Measurements from ENCODE around the gene PPP1R16B.

PPP1R16B gene

GRCh38 chr20:38774167-38774566, 31.3 kb upstream of the PPP1R16B start:
- Histone ChIP-seq H4K12ac (ENCODE audit: low read depth, low read length) (no peak overlapping the region), H3K79me2 (ENCODE audit: control insufficient read depth, insufficient read depth, low read length, poor library complexity) (no peaks in the 10 kb centered on the region), H3K27ac (ENCODE audit: low read depth, low read length) (no peak overlapping the region), H3K14ac (ENCODE audit: low read length) (no peak overlapping the region), H2BK120ac (ENCODE audit: insufficient read depth, low read length, poor library complexity) (no peak overlapping the region), H3K4me3 (ENCODE audit: low read depth, low read length) (no peak overlapping the region), H3K4me1 (ENCODE audit: control insufficient read depth in 1 of 2, insufficient read depth in 2 of 2, low read length in 2 of 2) (peaks cover 3 to 4% of the 10 kb centered on the region in 2 experiments), H3K9ac (ENCODE audit: low read length) (no peak overlapping the region), H3K9me3 (ENCODE audit: insufficient read depth, low read depth, low read length) (peaks cover 2% of the 10 kb centered on the region), H2AFZ (ENCODE audit: insufficient read depth, low read length, poor library complexity) (no peak overlapping the region), H3K18ac (ENCODE audit: low read length) (no peak overlapping the region), H3K4ac (ENCODE audit: low read depth, low read length) (no peak overlapping the region), H3K23ac (ENCODE audit: low read length) (no peak overlapping the region), H2AK5ac (ENCODE audit: low read length) (no peak overlapping the region), H4K8ac (ENCODE audit: low read depth, low read length) (no peak overlapping the region), H2BK5ac (ENCODE audit: low read depth, low read length, poor library complexity) (no peak overlapping the region), H3K36me3 (ENCODE audit: control insufficient read depth in 1 of 2, insufficient read depth in 2 of 2, low read length in 2 of 2) (peaks cover 12% of the 10 kb centered on the region in 2 experiments), H2BK12ac (ENCODE audit: low read length) (no peak overlapping the region), H4K91ac (ENCODE audit: low read depth, low read length) (no peak overlapping the region), H3K27me3 (ENCODE audit: insufficient read depth, low read length) (no peaks in the 10 kb centered on the region), H3K79me1 (ENCODE audit: low read length) (no peaks in the 10 kb centered on the region), H3K4me2 (ENCODE audit: low read length) (no peak overlapping the region)
- no peak for DNase-seq
- WGBS (ENCODE audit: extremely low coverage, insufficient coverage, insufficient read length): no CpG with 5 or more reads among the region's 2 CpGs

DNA sequence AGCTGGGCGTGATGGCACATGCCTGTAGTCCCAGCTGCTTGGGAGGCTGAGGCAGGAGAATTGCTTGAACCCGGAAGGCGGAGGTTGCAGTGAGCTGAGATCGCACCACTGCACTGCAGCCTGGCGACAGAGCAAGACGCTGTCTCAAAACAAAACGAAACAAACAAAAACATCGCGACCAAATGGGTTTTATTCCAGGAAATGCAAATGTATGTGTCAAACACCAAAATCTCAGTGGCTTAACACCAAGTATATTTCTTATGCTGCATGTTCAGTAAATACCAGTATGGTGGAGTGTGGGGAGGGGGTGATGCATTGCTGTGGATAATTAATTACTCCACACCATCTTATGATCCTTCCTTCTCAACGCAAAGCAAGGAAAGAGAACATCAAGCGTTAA, 29.1 kb upstream of the PPP1R16B start:
- no peak overlapping the region for H3K4ac ChIP-seq (ENCODE audit: low read depth, low read length)
- no CpG with 5 or more reads among the region's 11 CpGs for WGBS (ENCODE audit: extremely low coverage, insufficient coverage, insufficient read length)
- no peaks in the 10 kb centered on the region for H3K79me1 ChIP-seq (ENCODE audit: low read length)
- H3K36me3 ChIP-seq (ENCODE audit: control insufficient read depth in 1 of 2, insufficient read depth in 2 of 2, low read length in 2 of 2): peaks cover 9% of the 10 kb centered on the region in 2 experiments
- H3K4me3 ChIP-seq (ENCODE audit: low read depth, low read length): no peak overlapping the region
- H2BK5ac ChIP-seq (ENCODE audit: low read depth, low read length, poor library complexity): no peak overlapping the region
- DNase-seq: no peak
- no peak overlapping the region for H2AFZ ChIP-seq (ENCODE audit: insufficient read depth, low read length, poor library complexity)
- H3K27ac ChIP-seq (ENCODE audit: low read depth, low read length): no peak overlapping the region
- H4K8ac ChIP-seq (ENCODE audit: low read depth, low read length): no peak overlapping the region
- no peak overlapping the region for H2BK120ac ChIP-seq (ENCODE audit: insufficient read depth, low read length, poor library complexity)
- peaks cover 4 to 8% of the 10 kb centered on the region in 2 experiments for H3K4me1 ChIP-seq (ENCODE audit: control insufficient read depth in 1 of 2, insufficient read depth in 2 of 2, low read length in 2 of 2)
- no peaks in the 10 kb centered on the region for H3K79me2 ChIP-seq (ENCODE audit: control insufficient read depth, insufficient read depth, low read length, poor library complexity)
- H2BK12ac ChIP-seq (ENCODE audit: low read length): no peak overlapping the region
- H4K12ac ChIP-seq (ENCODE audit: low read depth, low read length): no peak overlapping the region
- H2AK5ac ChIP-seq (ENCODE audit: low read length): no peak overlapping the region
- no peak overlapping the region for H3K4me2 ChIP-seq (ENCODE audit: low read length)
- H3K23ac ChIP-seq (ENCODE audit: low read length): no peak overlapping the region
- H3K18ac ChIP-seq (ENCODE audit: low read length): no peak overlapping the region
- H3K14ac ChIP-seq (ENCODE audit: low read length): no peak overlapping the region
- no peak overlapping the region for H4K91ac ChIP-seq (ENCODE audit: low read depth, low read length)
- H3K27me3 ChIP-seq (ENCODE audit: insufficient read depth, low read length): no peaks in the 10 kb centered on the region
- peaks cover 2% of the 10 kb centered on the region for H3K9me3 ChIP-seq (ENCODE audit: insufficient read depth, low read depth, low read length)
- no peak overlapping the region for H3K9ac ChIP-seq (ENCODE audit: low read length)

DNA sequence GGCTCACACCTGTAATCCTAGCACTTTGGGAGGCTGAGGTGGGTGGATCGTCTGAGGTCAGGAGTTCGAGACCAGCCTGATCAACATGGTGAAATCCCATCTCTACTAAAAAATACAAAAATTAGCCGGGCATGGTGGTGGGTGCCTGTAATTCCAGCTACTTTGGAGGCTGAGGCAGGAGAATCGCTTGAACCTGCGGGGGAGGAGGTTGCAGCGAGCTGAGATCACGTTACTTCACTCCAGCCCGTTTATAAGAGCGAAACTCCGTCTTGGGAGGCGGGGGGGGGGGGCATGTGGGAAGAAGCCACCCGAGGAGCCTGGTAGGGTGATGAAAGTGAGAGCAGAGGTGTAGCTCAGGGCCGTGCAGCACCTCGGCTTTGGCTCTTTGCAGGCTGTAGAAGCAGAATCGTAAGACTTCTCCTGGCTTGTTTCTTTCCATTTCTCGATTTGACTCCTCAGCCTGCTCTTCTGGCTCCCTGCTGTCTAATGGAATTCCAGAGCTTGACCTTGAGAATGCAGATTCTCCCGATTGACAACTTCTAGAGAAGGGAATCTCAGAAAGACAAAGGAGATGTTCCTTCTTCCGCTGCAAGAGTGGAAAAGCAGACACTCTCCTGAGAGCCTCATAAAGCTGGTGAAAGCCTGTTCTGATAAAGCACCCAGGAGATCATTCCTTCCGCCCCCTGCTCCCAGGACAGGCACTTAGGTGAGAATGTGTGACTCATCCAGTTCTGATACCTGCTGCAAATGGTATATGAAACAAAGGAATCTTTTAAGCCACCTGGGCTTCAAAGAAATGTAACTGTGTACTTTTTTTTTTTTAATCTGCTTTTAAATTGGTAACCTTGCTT, 26.0 kb upstream of the PPP1R16B start:
- Histone ChIP-seq H2AFZ (ENCODE audit: insufficient read depth, low read length, poor library complexity) (no peak overlapping the region), H4K91ac (ENCODE audit: low read depth, low read length) (no peak overlapping the region), H2BK5ac (ENCODE audit: low read depth, low read length, poor library complexity) (no peak overlapping the region), H2BK120ac (ENCODE audit: insufficient read depth, low read length, poor library complexity) (no peak overlapping the region), H3K23ac (ENCODE audit: low read length) (no peak overlapping the region), H3K79me2 (ENCODE audit: control insufficient read depth, insufficient read depth, low read length, poor library complexity) (no peaks in the 10 kb centered on the region), H4K12ac (ENCODE audit: low read depth, low read length) (no peak overlapping the region), H3K4ac (ENCODE audit: low read depth, low read length) (no peak overlapping the region), H3K14ac (ENCODE audit: low read length) (no peak overlapping the region), H3K27me3 (ENCODE audit: insufficient read depth, low read length) (no peaks in the 10 kb centered on the region), H4K8ac (ENCODE audit: low read depth, low read length) (no peak overlapping the region), H3K36me3 (ENCODE audit: control insufficient read depth in 1 of 2, insufficient read depth in 2 of 2, low read length in 2 of 2) (no peaks in the 10 kb centered on the region), H3K4me1 (ENCODE audit: control insufficient read depth in 1 of 2, insufficient read depth in 2 of 2, low read length in 2 of 2) (peaks cover 4 to 8% of the 10 kb centered on the region in 2 experiments), H3K27ac (ENCODE audit: low read depth, low read length) (peak overlapping the region; percentile 64), H3K18ac (ENCODE audit: low read length) (no peak overlapping the region), H3K9ac (ENCODE audit: low read length) (no peak overlapping the region), H3K9me3 (ENCODE audit: insufficient read depth, low read depth, low read length) (no peaks in the 10 kb centered on the region), H2BK12ac (ENCODE audit: low read length) (no peak overlapping the region), H3K79me1 (ENCODE audit: low read length) (no peaks in the 10 kb centered on the region), H3K4me2 (ENCODE audit: low read length) (peak overlapping the region; percentile 51), H2AK5ac (ENCODE audit: low read length) (no peak overlapping the region), H3K4me3 (ENCODE audit: low read depth, low read length) (no peak overlapping the region)
- WGBS (ENCODE audit: extremely low coverage, insufficient coverage, insufficient read length): no CpG with 5 or more reads among the region's 19 CpGs
- peak; percentile 32 to 65 for DNase-seq

- Histone ChIP-seq H3K23ac (ENCODE audit: low read length) (no peak overlapping the region), H3K36me3 (ENCODE audit: control insufficient read depth in 1 of 2, insufficient read depth in 2 of 2, low read length in 2 of 2) (no peaks in the 10 kb centered on the region), H4K12ac (ENCODE audit: low read depth, low read length) (no peak overlapping the region), H3K4me1 (ENCODE audit: control insufficient read depth in 1 of 2, insufficient read depth in 2 of 2, low read length in 2 of 2) (peaks cover 4 to 8% of the 10 kb centered on the region in 2 experiments), H3K79me1 (ENCODE audit: low read length) (no peaks in the 10 kb centered on the region), H3K79me2 (ENCODE audit: control insufficient read depth, insufficient read depth, low read length, poor library complexity) (no peaks in the 10 kb centered on the region), H3K18ac (ENCODE audit: low read length) (no peak overlapping the region), H3K9ac (ENCODE audit: low read length) (no peak overlapping the region), H2BK12ac (ENCODE audit: low read length) (no peak overlapping the region), H4K91ac (ENCODE audit: low read depth, low read length) (no peak overlapping the region), H3K4me2 (ENCODE audit: low read length) (no peak overlapping the region), H4K8ac (ENCODE audit: low read depth, low read length) (no peak overlapping the region), H2BK5ac (ENCODE audit: low read depth, low read length, poor library complexity) (no peak overlapping the region), H2AK5ac (ENCODE audit: low read length) (no peak overlapping the region), H3K27me3 (ENCODE audit: insufficient read depth, low read length) (no peaks in the 10 kb centered on the region), H2AFZ (ENCODE audit: insufficient read depth, low read length, poor library complexity) (no peak overlapping the region), H2BK120ac (ENCODE audit: insufficient read depth, low read length, poor library complexity) (no peak overlapping the region), H3K27ac (ENCODE audit: low read depth, low read length) (no peak overlapping the region), H3K14ac (ENCODE audit: low read length) (no peak overlapping the region), H3K4ac (ENCODE audit: low read depth, low read length) (no peak overlapping the region), H3K9me3 (ENCODE audit: insufficient read depth, low read depth, low read length) (no peaks in the 10 kb centered on the region), H3K4me3 (ENCODE audit: low read depth, low read length) (no peak overlapping the region)
- no peak for DNase-seq
- no CpG with 5 or more reads among the region's 3 CpGs for WGBS (ENCODE audit: extremely low coverage, insufficient coverage, insufficient read length)
These were observed 23.2 kb upstream of the PPP1R16B start for GRCh38 chr20:38782275-38782674.

Data from trophoblast cell (in vitro differentiated cells and primary cell).